ENCODE measurements around the gene PRKAR2B. TPM values are rescaled to one million over a fixed set of nuclear protein-coding genes. Genes with fewer than 3 reads are reported as not detected.

The PRKAR2B gene
- total and polyA plus RNA-seq, 5 donors = 32.3 to 57.8 (median 45.2) TPM

DNA sequence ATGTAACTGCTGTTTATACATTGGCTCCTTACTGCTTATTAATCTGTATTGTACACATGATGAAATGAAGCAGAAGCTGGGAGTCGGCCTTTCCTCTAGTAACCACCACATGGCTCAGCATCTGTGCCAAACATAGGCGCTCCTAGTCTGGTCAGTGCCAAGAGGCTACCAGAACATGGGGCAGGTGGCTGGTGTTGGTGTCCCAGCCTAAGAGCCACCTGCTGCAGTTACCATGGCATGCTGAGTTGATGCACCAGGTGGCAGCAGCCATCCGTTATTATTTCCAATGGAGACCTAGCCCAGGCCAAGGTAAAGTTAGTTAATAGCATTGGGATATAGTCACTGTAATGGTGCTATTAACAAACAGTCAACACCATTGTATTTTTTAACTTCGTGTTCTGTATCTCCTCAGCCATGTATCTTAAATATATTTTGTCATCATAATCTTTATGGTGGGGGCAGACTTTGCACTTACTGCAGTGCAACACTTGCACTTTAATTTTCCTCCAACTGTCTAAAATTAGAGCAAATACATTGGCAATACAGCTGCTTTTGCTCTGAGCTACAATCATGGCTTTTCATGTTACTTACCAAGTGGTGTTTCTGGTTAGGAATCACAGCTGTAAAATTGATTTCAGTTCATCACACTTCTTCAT, 157.4 kb downstream of the PRKAR2B start:
- Histone ChIP-seq H3K4me1 (ENCODE audit: control insufficient read depth, insufficient read depth, low read length) (no peaks in the 10 kb centered on the region), H3K4me3 (ENCODE audit: low read length) (no peak overlapping the region), H3K27ac (ENCODE audit: low read length) (no peak overlapping the region), H3K27me3 (ENCODE audit: control insufficient read depth, insufficient read depth) (no peaks in the 10 kb centered on the region), H3K9me3 (ENCODE audit: control insufficient read depth, low read length) (no peaks in the 10 kb centered on the region)
- ATAC-seq (peak; percentile 81 to 85), DNase-seq (peak; percentile 36 to 74 (median 61))
- intact Hi-C loops (cut with DNase I) = loop anchor here in 3 of 4 donors (10.0 kb wide), 3 partner anchors 73 to 523 kb away; partner anchors contain the start of gene GPR22 (in 1 of the 3)
- 49% methylated on average over 4 of the region's 4 CpGs for WGBS

DNA sequence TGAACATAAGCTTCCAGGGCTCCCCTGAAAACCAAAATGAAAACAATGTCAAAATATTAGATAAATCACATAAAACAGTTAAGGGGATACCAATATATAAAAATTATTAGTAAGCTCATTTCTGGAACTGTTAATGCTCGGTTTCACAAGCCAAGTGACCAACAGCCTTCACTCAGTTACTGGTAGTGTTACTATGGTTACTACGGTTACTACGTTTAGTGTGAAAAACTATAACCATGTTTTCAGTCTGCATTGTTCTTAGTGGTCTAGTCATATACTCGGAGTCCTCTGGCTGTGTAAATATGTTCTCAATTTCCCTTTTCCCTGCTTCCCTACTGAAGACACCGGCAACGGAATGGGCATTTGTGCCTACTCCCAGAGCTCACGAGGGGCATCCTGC, 159.1 kb downstream of the PRKAR2B start:
- no peak overlapping the region for H3K4me3 ChIP-seq (ENCODE audit: low read length)
- no peaks in the 10 kb centered on the region for H3K9me3 ChIP-seq (ENCODE audit: control insufficient read depth, low read length)
- 93% methylated on average over 7 of the region's 7 CpGs for WGBS
- no peak overlapping the region for H3K27ac ChIP-seq (ENCODE audit: low read length)
- DNase-seq = no peak
- peaks cover 7% of the 10 kb centered on the region for H3K4me1 ChIP-seq (ENCODE audit: control insufficient read depth, insufficient read depth, low read length)
- ATAC-seq = no peak
- no peaks in the 10 kb centered on the region for H3K27me3 ChIP-seq (ENCODE audit: control insufficient read depth, insufficient read depth)
- intact Hi-C loops (cut with DNase I) = loop anchor here in 3 of 4 donors (10.0 kb wide), 3 partner anchors 71 to 521 kb away; partner anchors contain the start of gene GPR22 (in 1 of the 3)

DNA sequence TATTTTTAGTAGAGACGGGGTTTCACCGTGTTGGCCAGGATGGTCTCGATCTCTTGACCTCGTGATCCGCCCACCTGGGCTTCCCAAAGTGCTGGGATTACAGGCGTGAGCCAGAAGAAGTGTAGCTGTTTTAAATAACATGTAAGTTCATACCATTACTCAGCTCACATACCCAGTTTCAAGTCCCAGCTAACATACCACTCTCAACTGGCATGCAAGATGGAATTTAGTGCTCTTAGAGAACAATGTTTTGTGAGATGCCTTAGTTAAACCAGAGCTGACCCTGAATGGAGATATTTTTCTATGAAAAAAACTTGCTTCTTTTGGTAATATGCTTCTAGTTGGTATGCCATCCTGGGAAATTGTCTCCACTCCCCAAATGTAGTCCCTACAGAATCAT, 161.6 kb downstream of the PRKAR2B start:
- intact Hi-C loops (cut with DNase I) = loop anchor here in 3 of 4 donors (10.0 kb wide), 3 partner anchors 69 to 519 kb away; partner anchors contain the start of gene GPR22 (in 1 of the 3)
- H3K4me1 ChIP-seq (ENCODE audit: control insufficient read depth, insufficient read depth, low read length) = peaks cover 7% of the 10 kb centered on the region
- H3K4me3 ChIP-seq (ENCODE audit: low read length) = no peak overlapping the region
- WGBS = 97% methylated on average over 6 of the region's 6 CpGs
- H3K27me3 ChIP-seq (ENCODE audit: control insufficient read depth, insufficient read depth) = no peaks in the 10 kb centered on the region
- no peak for ATAC-seq
- H3K9me3 ChIP-seq (ENCODE audit: control insufficient read depth, low read length) = no peaks in the 10 kb centered on the region
- no peak for DNase-seq
- H3K27ac ChIP-seq (ENCODE audit: low read length) = no peak overlapping the region

DNA sequence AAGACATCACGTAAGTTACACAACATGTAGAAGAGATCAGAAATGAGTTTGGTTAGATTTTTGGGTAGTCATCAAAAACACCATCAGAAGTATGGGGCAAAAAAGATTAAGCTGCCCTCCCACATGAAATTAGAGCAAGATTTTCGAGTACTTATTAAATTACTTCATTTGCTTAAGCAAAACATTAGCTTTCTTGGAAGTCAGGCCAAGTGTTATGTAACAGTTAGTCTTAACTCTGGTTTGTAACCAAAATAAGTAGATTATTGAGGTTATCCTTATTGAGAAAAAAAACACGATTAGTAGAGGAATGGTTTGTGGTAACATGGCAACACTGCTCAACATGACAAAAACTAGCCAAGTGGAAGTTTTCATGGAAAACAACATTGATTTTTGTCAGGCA, 162.2 kb downstream of the PRKAR2B start:
- 56% methylated on average over 3 of the region's 3 CpGs for WGBS
- H3K27ac ChIP-seq (ENCODE audit: low read length) = no peak overlapping the region
- peaks cover 7% of the 10 kb centered on the region for H3K4me1 ChIP-seq (ENCODE audit: control insufficient read depth, insufficient read depth, low read length)
- ATAC-seq (no peak), DNase-seq (no peak)
- intact Hi-C loops (cut with DNase I) = loop anchor here in 3 of 4 donors (10.0 kb wide), 3 partner anchors 68 to 518 kb away; partner anchors contain the start of gene GPR22 (in 1 of the 3)
- no peak overlapping the region for H3K4me3 ChIP-seq (ENCODE audit: low read length)
- H3K27me3 ChIP-seq (ENCODE audit: control insufficient read depth, insufficient read depth) = no peaks in the 10 kb centered on the region
- no peaks in the 10 kb centered on the region for H3K9me3 ChIP-seq (ENCODE audit: control insufficient read depth, low read length)

DNA sequence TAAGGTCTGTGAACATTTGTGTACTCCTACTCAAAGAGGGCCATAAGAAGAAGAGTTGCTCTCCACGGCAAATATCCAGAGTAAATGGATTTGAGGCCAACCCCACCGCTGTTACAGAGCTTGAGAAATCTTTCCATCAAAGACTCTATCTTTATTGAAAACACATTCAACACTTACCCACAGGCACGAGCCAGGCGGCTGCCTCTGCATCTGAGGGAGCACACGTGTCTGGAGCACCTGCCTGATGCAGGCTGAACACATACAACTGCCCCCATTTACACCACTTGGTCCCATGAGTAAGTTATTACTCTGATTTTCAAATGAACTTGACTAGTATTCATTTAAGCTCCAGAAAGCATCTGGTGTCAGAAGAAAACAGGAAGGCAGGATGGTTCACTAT, 163.0 kb downstream of the PRKAR2B start:
- peaks cover 7% of the 10 kb centered on the region for H3K4me1 ChIP-seq (ENCODE audit: control insufficient read depth, insufficient read depth, low read length)
- H3K27ac ChIP-seq (ENCODE audit: low read length) = peak overlapping the region; percentile 51
- intact Hi-C loops (cut with DNase I) = loop anchor here in 3 of 4 donors (10.0 kb wide), 3 partner anchors 67 to 517 kb away; partner anchors contain the start of gene GPR22 (in 1 of the 3)
- 92% methylated on average over 5 of the region's 5 CpGs for WGBS
- DNase-seq (no peak), ATAC-seq (no peak)
- H3K4me3 ChIP-seq (ENCODE audit: low read length) = no peak overlapping the region
- no peaks in the 10 kb centered on the region for H3K9me3 ChIP-seq (ENCODE audit: control insufficient read depth, low read length)
- no peaks in the 10 kb centered on the region for H3K27me3 ChIP-seq (ENCODE audit: control insufficient read depth, insufficient read depth)

DNA sequence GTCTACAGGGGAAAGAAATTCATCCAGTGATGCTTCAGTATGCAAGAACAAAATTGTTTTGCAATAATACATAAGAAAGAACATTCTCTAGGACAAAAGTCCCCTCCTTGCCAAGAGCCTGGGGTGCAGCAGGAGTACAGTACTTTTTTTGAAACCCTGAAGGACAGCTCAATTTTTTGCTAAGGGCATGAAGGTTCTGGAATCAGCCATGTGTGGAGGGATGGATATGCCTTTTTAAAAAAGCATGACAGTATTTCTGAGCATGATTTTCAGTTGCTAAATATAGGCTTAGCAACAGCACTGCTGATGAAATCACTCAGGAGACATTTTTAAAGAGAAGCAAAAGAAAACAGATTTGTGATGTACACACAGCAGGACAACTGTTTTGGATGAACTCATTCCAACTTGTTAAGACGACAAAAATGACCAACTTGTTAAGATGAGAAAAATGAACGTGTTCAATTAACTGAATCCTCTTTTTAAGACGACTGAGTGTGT, 163.6 kb downstream of the PRKAR2B start:
- WGBS = 40% methylated on average over 3 of the region's 3 CpGs
- intact Hi-C loops (cut with DNase I) = loop anchor here in 3 of 4 donors (10.0 kb wide), 3 partner anchors 67 to 517 kb away; partner anchors contain the start of gene GPR22 (in 1 of the 3)
- peaks cover 8% of the 10 kb centered on the region for H3K4me1 ChIP-seq (ENCODE audit: control insufficient read depth, insufficient read depth, low read length)
- H3K27ac ChIP-seq (ENCODE audit: low read length) = peak overlapping the region; percentile 91
- no peaks in the 10 kb centered on the region for H3K9me3 ChIP-seq (ENCODE audit: control insufficient read depth, low read length)
- DNase-seq = no peak
- peak; percentile 34 to 51 for ATAC-seq
- no peak overlapping the region for H3K4me3 ChIP-seq (ENCODE audit: low read length)
- H3K27me3 ChIP-seq (ENCODE audit: control insufficient read depth, insufficient read depth) = no peaks in the 10 kb centered on the region

DNA sequence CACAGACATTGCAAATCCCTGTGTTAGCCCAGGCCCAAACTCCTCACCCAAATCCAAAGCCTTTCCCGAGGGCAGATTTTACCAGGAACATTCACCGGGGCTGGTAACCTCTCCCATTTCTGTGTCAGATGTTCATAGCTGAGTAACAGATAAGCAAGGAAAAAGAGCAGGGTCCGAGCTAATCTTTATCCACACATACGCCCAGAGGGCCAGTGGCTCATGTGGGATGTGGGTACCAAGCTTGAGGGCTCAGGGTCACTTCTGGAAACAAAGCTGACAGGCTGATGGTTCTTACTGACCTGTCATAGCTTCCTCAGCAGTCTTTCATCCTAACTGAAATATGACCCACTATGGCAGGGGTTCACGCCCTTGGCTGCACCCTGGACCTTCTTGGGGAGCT, 164.1 kb downstream of the PRKAR2B start:
- Histone ChIP-seq H3K4me3 (ENCODE audit: low read length) (no peak overlapping the region), H3K9me3 (ENCODE audit: control insufficient read depth, low read length) (no peaks in the 10 kb centered on the region), H3K4me1 (ENCODE audit: control insufficient read depth, insufficient read depth, low read length) (peaks cover 10% of the 10 kb centered on the region), H3K27ac (ENCODE audit: low read length) (peak overlapping the region; percentile 91), H3K27me3 (ENCODE audit: control insufficient read depth, insufficient read depth) (no peaks in the 10 kb centered on the region)
- DNase-seq = no peak
- 73% methylated on average over 5 of the region's 5 CpGs for WGBS
- ATAC-seq = no peak
- intact Hi-C loops (cut with DNase I) = loop anchor here in 3 of 4 donors (10.0 kb wide), 3 partner anchors 66 to 516 kb away; partner anchors contain the start of gene GPR22 (in 1 of the 3)

DNA sequence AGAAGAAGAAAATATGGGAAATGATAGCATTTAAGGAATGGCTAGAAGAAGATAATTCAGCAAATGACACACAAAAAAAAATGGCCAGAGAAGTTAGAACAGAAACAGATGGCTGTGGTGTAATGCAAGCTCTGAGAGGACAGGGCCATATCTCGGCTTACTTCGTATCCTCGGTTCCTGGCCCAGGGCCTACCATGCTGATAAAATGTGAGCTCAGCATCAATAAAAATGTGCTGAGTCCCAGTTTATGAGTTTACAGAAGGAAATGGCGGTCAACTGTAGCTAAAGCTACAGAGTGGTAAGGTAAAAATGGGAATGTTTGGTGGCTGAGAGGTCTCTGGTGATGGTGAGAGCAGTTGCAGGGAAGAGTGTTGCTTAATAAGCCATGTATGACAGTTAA, 165.1 kb downstream of the PRKAR2B start:
- ATAC-seq = no peak
- intact Hi-C loops (cut with DNase I) = loop anchor here in 3 of 4 donors (10.0 kb wide), 3 partner anchors 65 to 515 kb away; partner anchors contain the start of gene GPR22 (in 1 of the 3)
- H3K27ac ChIP-seq (ENCODE audit: low read length) = no peak overlapping the region
- no peak overlapping the region for H3K4me3 ChIP-seq (ENCODE audit: low read length)
- H3K9me3 ChIP-seq (ENCODE audit: control insufficient read depth, low read length) = no peaks in the 10 kb centered on the region
- 63% methylated on average over 4 of the region's 4 CpGs for WGBS
- no peaks in the 10 kb centered on the region for H3K27me3 ChIP-seq (ENCODE audit: control insufficient read depth, insufficient read depth)
- H3K4me1 ChIP-seq (ENCODE audit: control insufficient read depth, insufficient read depth, low read length) = peaks cover 10% of the 10 kb centered on the region
- peak in 1 of 3 donors; percentile 66 for DNase-seq

DNA sequence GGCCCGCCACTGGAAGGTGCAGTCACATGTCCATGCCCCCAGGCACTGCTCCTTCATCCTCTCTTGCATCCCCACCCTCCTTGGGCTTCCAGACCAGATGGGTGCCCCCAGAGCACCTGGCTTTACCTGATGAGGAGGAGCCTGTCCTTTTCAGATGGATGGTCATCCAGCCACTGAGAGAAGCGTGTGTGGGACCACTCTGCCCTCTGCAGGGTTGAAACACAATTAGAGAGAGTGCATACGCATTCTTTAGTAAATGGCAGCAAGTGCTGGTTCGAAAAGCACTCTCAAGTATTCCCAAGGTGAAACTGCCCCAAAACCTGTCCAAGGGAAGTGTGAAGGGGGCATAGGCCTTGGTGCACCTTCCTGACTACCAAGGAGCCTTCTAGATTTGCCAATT, 165.9 kb downstream of the PRKAR2B start:
- Histone ChIP-seq H3K27ac (ENCODE audit: low read length) (no peak overlapping the region), H3K9me3 (ENCODE audit: control insufficient read depth, low read length) (no peaks in the 10 kb centered on the region), H3K4me3 (ENCODE audit: low read length) (no peak overlapping the region), H3K4me1 (ENCODE audit: control insufficient read depth, insufficient read depth, low read length) (peaks cover 10% of the 10 kb centered on the region), H3K27me3 (ENCODE audit: control insufficient read depth, insufficient read depth) (no peaks in the 10 kb centered on the region)
- DNase-seq = peak in 1 of 3 donors; percentile 30
- intact Hi-C loops (cut with DNase I) = no loop called here
- WGBS = 98% methylated on average over 4 of the region's 4 CpGs
- no peak for ATAC-seq
